ENCODE data around the gene ZNF248.

DNA sequence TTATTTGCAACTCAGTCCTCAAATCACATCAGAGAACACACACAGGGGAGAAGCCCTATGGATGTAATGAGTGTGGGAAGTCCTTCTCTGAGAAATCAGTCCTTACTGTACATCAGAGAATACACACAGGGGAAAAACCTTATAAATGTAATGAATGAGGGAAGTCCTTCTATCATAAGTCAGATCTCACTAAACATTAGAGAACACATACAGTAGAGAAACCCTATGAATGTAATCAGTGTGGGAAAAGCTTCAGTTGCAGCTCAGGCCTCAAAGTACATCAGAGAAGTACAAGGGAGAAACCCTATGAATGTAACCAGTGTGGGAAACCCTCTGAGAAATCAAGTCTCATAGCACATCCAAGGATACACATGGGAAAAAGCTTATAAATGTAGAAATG is 39.0 kb upstream of the ZNF248 start:
- TF ChIP-seq EZH2 (IDR thresholded peaks at IDR 0.05; ENCODE audit: low read depth) = no peak
- TF ChIP-seq, protein P1, sequence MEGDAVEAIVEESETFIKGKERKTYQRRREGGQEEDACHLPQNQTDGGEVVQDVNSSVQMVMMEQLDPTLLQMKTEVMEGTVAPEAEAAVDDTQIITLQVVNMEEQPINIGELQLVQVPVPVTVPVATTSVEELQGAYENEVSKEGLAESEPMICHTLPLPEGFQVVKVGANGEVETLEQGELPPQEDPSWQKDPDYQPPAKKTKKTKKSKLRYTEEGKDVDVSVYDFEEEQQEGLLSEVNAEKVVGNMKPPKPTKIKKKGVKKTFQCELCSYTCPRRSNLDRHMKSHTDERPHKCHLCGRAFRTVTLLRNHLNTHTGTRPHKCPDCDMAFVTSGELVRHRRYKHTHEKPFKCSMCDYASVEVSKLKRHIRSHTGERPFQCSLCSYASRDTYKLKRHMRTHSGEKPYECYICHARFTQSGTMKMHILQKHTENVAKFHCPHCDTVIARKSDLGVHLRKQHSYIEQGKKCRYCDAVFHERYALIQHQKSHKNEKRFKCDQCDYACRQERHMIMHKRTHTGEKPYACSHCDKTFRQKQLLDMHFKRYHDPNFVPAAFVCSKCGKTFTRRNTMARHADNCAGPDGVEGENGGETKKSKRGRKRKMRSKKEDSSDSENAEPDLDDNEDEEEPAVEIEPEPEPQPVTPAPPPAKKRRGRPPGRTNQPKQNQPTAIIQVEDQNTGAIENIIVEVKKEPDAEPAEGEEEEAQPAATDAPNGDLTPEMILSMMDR (conservative IDR thresholded peaks at IDR 0.05) = no peak

Measured in PC-9 (cell line).